K562 (cell line): Measurements from ENCODE around the gene OST4. TPM values are rescaled to one million over a fixed set of nuclear protein-coding genes. Genes with fewer than 3 reads are reported as not detected.

Source experiments
- BHLHE40 ChIP-seq: IDR thresholded peaks from 2 replicates; pipeline ENCODE4 v1.6.1; 2011; ENCODE audit warnings: low read length, improper control_type of control experiment
- CREB1 ChIP-seq, 2 experiments: sonication (generic) in 1 of 2; formaldehyde crosslinking in 1 of 2; IDR thresholded peaks; 2 replicates each; pipeline versions ENCODE4 v1.6.1 to v1.8.0; 2012 to 2022; ENCODE audit warnings: inconsistent platforms in 1 of 2, mild to moderate bottlenecking in 1 of 2, missing genetic modification reagents in 1 of 2, moderate library complexity in 1 of 2
- CREM ChIP-seq: IDR thresholded peaks from 2 replicates; pipeline ENCODE4 v1.6.1; 2014; ENCODE audit warnings: antibody characterized with exemption, low read depth
- DIDO1 ChIP-seq: fragments of 450-650 bp; IDR thresholded peaks from 2 replicates; pipeline ENCODE4 v1.6.1; 2016; ENCODE audit warnings: low read depth, missing biosample characterization, missing genetic modification characterization
- GATAD2B ChIP-seq: fragments of 450-650 bp; IDR thresholded peaks from 2 replicates; pipeline ENCODE4 v1.6.1; 2017; ENCODE audit warnings: mild to moderate bottlenecking, borderline replicate concordance
- IFI16 ChIP-seq: fragments of 250-450 bp; sonication (Bioruptor Pico); IDR thresholded peaks from 2 replicates; pipeline ENCODE4 v2.1.2; 2022; ENCODE audit warnings: mild to moderate bottlenecking, inconsistent platforms
- LEF1 ChIP-seq: fragments of 450-650 bp; IDR thresholded peaks from 2 replicates; pipeline ENCODE4 v1.6.1; 2016; ENCODE audit warnings: mild to moderate bottlenecking
- NELFE ChIP-seq: IDR thresholded peaks from 2 replicates; pipeline ENCODE4 v1.6.1; 2011; ENCODE audit warnings: mild to moderate bottlenecking; ENCODE audit not compliant: insufficient read depth, insufficient read length
- NONO ChIP-seq, 2 experiments: fragments of 200-400 bp in 1 of 2; fragments of 450-650 bp in 1 of 2; formaldehyde crosslinking in 1 of 2; IDR thresholded peaks; 2 replicates each; pipeline ENCODE4 v1.6.1; 2017; ENCODE audit warnings: low read depth in 2 of 2, mild to moderate bottlenecking in 2 of 2, moderate library complexity in 2 of 2, low read length in 1 of 2
- POLR2G ChIP-seq: fragments of 200-400 bp; formaldehyde crosslinking; IDR thresholded peaks from 2 replicates; pipeline ENCODE4 v1.6.1; 2017; ENCODE audit warnings: low read depth, mild to moderate bottlenecking, antibody characterized with exemption, low read length, moderate library complexity
- SMC3 ChIP-seq: conservative IDR thresholded peaks from 2 replicates; pipeline ENCODE4 v1.6.1; 2011; ENCODE audit warnings: low read depth, low read length, improper control_type of control experiment; ENCODE audit not compliant: insufficient read depth
- SREBF2 ChIP-seq: sonication (generic); formaldehyde crosslinking; IDR thresholded peaks from 2 replicates; pipeline ENCODE4 v1.4.0; 2020; ENCODE audit warnings: mild to moderate bottlenecking, missing genetic modification reagents
- SRSF1 ChIP-seq: fragments of 200-400 bp; formaldehyde crosslinking; IDR thresholded peaks from 2 replicates; pipeline ENCODE4 v1.6.1; 2017; ENCODE audit warnings: mild to moderate bottlenecking, low read depth, low read length, moderate library complexity
- TCF7L2 ChIP-seq: fragments of 150-350 bp; IDR thresholded peaks from 2 replicates; pipeline ENCODE4 v1.6.1; 2016; ENCODE audit warnings: low read depth, mild to moderate bottlenecking, low read length, moderate library complexity
- ZFP30 ChIP-seq: fragments of 250-450 bp; sonication (Bioruptor Pico); IDR thresholded peaks from 2 replicates; pipeline ENCODE4 v1.8.0; 2022; ENCODE audit warnings: moderate library complexity, mild to moderate bottlenecking, inconsistent platforms, borderline replicate concordance
- ZNF121 ChIP-seq: sonication (generic); formaldehyde crosslinking; conservative IDR thresholded peaks from 2 replicates; pipeline ENCODE4 v1.8.0; 2022; ENCODE audit warnings: missing genetic modification reagents
- ZNF175 ChIP-seq: fragments of 200-800 bp; sonication (Bioruptor generic); IDR thresholded peaks from 2 replicates; pipeline ENCODE4 v1.6.1; 2016; ENCODE audit warnings: low read depth, mild to moderate bottlenecking, missing genetic modification characterization, missing compliant biosample characterization
- polyA plus RNA-seq, 8 experiments: library from polyadenylated mRNA; depleted of rRNA in 4 of 8; stranded (reverse) in 5 of 8; unstranded in 3 of 8; fragments of >200 nt; fragmentation: Nextera tagmentation in 2 of 8; fragmentation: Illumina TruSeq in 1 of 8; extraction: Ambion mirVana in 2 of 8; extraction: Trizol in 1 of 8; gene quantifications; 2 replicates each; pipeline versions ENCODE4 v1.2.1 to v1.2.3, GENCODE V29; 2011 to 2014; ENCODE audit warnings: inconsistent platforms in 1 of 8, missing spikeins in 1 of 8
- total RNA-seq, 7 experiments: library from RNA; depleted of rRNA in 6 of 7; stranded (reverse); fragments of >200 nt in 6 of 7; fragmentation: Illumina TruSeq in 2 of 7; extraction: Trizol in 2 of 7; gene quantifications; 2 replicates each; pipeline versions ENCODE4 v1.2.1 to v1.2.3, GENCODE V29; 2011 to 2021; ENCODE audit warnings: low replicate concordance in 1 of 7
- TF ChIP-seq, protein P1 (sequence below): fragments of 250-450 bp; sonication (Bioruptor Pico); IDR thresholded peaks from 2 replicates; pipeline ENCODE4 v1.5.1; 2021; ENCODE audit warnings: mild to moderate bottlenecking
- TF ChIP-seq, protein P2 (sequence below): IDR thresholded peaks from 2 replicates; pipeline ENCODE4 v1.6.1; 2016; ENCODE audit warnings: missing genetic modification characterization, missing compliant biosample characterization
- TF ChIP-seq, protein P3 (sequence below): fragments of 450-650 bp; IDR thresholded peaks from 2 replicates; pipeline ENCODE4 v1.7.1; 2018; ENCODE audit warnings: mild to moderate bottlenecking, low read depth; ENCODE audit not compliant: partially characterized antibody

The OST4 gene
- total and polyA plus RNA-seq, 9 of the 15 experiments (the other 6 are each of a cell fraction or from before 2014, with no cell fraction given): 186 to 1,155 (median 355) TPM

GRCh38 chr2:27086090-27086723 is 14.8 kb upstream of the OST4 start (continued):
- peak; percentile 80 for TF ChIP-seq POLR2G
- TF ChIP-seq CREB1 (IDR thresholded peaks at IDR 0.05): peak; percentile 74
- TF ChIP-seq CREB1 (CRISPR knock-in tag; IDR thresholded peaks at IDR 0.05): peak; percentile 80
- TF ChIP-seq, protein P1, sequence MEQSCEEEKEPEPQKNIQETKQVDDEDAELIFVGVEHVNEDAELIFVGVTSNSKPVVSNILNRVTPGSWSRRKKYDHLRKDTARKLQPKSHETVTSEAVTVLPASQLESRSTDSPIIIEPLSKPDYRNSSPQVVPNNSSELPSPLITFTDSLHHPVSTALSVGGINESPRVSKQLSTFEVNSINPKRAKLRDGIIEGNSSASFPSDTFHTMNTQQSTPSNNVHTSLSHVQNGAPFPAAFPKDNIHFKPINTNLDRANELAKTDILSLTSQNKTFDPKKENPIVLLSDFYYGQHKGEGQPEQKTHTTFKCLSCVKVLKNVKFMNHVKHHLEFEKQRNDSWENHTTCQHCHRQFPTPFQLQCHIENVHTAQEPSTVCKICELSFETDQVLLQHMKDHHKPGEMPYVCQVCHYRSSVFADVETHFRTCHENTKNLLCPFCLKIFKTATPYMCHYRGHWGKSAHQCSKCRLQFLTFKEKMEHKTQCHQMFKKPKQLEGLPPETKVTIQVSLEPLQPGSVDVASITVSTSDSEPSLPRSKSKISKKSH: no peak
- peak; percentile 69; the same call in 1 of the 2 replicates for TF ChIP-seq ZNF175 (CRISPR knock-in tag)
- no peak for TF ChIP-seq IFI16 (CRISPR knock-in tag)
- no peak for TF ChIP-seq ZNF121
- no peak for TF ChIP-seq ZFP30 (CRISPR knock-in tag)
- TF ChIP-seq SRSF1: no peak
- no peak for TF ChIP-seq DIDO1 (tag)
- TF ChIP-seq, protein P2, sequence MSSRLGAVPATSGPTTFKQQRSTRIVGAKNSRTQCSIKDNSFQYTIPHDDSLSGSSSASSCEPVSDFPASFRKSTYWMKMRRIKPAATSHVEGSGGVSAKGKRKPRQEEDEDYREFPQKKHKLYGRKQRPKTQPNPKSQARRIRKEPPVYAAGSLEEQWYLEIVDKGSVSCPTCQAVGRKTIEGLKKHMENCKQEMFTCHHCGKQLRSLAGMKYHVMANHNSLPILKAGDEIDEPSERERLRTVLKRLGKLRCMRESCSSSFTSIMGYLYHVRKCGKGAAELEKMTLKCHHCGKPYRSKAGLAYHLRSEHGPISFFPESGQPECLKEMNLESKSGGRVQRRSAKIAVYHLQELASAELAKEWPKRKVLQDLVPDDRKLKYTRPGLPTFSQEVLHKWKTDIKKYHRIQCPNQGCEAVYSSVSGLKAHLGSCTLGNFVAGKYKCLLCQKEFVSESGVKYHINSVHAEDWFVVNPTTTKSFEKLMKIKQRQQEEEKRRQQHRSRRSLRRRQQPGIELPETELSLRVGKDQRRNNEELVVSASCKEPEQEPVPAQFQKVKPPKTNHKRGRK (tag): no peak
- TF ChIP-seq SMC3: peak; percentile 61; the same call in 1 of the 2 replicates
- TF ChIP-seq, protein P3, sequence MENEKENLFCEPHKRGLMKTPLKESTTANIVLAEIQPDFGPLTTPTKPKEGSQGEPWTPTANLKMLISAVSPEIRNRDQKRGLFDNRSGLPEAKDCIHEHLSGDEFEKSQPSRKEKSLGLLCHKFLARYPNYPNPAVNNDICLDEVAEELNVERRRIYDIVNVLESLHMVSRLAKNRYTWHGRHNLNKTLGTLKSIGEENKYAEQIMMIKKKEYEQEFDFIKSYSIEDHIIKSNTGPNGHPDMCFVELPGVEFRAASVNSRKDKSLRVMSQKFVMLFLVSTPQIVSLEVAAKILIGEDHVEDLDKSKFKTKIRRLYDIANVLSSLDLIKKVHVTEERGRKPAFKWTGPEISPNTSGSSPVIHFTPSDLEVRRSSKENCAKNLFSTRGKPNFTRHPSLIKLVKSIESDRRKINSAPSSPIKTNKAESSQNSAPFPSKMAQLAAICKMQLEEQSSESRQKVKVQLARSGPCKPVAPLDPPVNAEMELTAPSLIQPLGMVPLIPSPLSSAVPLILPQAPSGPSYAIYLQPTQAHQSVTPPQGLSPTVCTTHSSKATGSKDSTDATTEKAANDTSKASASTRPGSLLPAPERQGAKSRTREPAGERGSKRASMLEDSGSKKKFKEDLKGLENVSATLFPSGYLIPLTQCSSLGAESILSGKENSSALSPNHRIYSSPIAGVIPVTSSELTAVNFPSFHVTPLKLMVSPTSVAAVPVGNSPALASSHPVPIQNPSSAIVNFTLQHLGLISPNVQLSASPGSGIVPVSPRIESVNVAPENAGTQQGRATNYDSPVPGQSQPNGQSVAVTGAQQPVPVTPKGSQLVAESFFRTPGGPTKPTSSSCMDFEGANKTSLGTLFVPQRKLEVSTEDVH: peak; percentile 98
- TF ChIP-seq NONO (IDR thresholded peaks at IDR 0.05; ENCODE audit: low read depth in 2 of 2, low read length in 1 of 2): peak in 1 of 2 experiments; percentile 89; a peak in 3 of 4 replicates
- peak; percentile 93 for TF ChIP-seq CREM
- TF ChIP-seq NELFE: no peak
- TF ChIP-seq TCF7L2: no peak
- TF ChIP-seq LEF1: no peak
- TF ChIP-seq SREBF2: no peak
- TF ChIP-seq GATAD2B: peak; percentile 92; the same call in 1 of the 2 replicates
- peak; percentile 97 for TF ChIP-seq BHLHE40
